Neural cell (in vitro differentiated cells): ENCODE results near the gene CDK5R1. TPM values are rescaled to one million over a fixed set of nuclear protein-coding genes. Genes with fewer than 3 reads are reported as not detected.
A peak's percentile ranks its signal among the peaks of the same experiment; 100 is the strongest.

Experiments used
- H2AFZ ChIP-seq: fragments of 200-600, 300-800 bp; sonication (generic), shearing (Covaris generic); 2 replicates; pipeline ENCODE4 v1.6.0; 2014; ENCODE audit warnings: low read depth, mild to moderate bottlenecking, antibody characterized with exemption, low read length, moderate library complexity
- H3F3A ChIP-seq: fragments of 200-600 bp; shearing (Covaris generic); 2 replicates; pipeline ENCODE4 v1.6.1; 2016; ENCODE audit warnings: mild to moderate bottlenecking, moderate library complexity, mixed read lengths, antibody characterized with exemption, low read length; ENCODE audit not compliant: insufficient read depth, poor library complexity, severe bottlenecking
- H3K27ac ChIP-seq: fragments of 200-600, 300-800 bp; sonication (generic), shearing (Covaris generic); 2 replicates; pipeline ENCODE4 v1.5.1; 2014; ENCODE audit warnings: mild to moderate bottlenecking, low read length, moderate library complexity
- H3K27me3 ChIP-seq: fragments of 300-800, 200-600 bp; sonication (generic), shearing (Covaris generic); 2 replicates; pipeline ENCODE4 v1.6.0; 2014; ENCODE audit warnings: mild to moderate bottlenecking, low read depth, low read length, moderate library complexity; ENCODE audit not compliant: insufficient read depth
- H3K36me3 ChIP-seq: fragments of 300-800, 200-600 bp; sonication (generic), shearing (Covaris generic); 2 replicates; pipeline ENCODE4 v1.5.1; 2014; ENCODE audit warnings: mild to moderate bottlenecking, antibody characterized with exemption, low read length, moderate library complexity; ENCODE audit not compliant: insufficient read depth
- H3K4me2 ChIP-seq: fragments of 300-800, 200-600 bp; sonication (generic), shearing (Covaris generic); 2 replicates; pipeline ENCODE4 v1.6.0; 2014; ENCODE audit warnings: mild to moderate bottlenecking, low read length
- H3K4me3 ChIP-seq: fragments of 300-800, 200-600 bp; sonication (generic), shearing (Covaris generic); 2 replicates; pipeline ENCODE4 v1.5.1; 2014; ENCODE audit warnings: mild to moderate bottlenecking, low read length, moderate library complexity
- H3K79me2 ChIP-seq: fragments of 200-600 bp; shearing (Covaris generic); replicated peaks from 2 replicates; pipeline ENCODE4 v1.6.0; 2014; ENCODE audit warnings: mild to moderate bottlenecking, low read length, moderate library complexity; ENCODE audit not compliant: insufficient read depth
- H3K9ac ChIP-seq: fragments of 300-800, 200-600 bp; sonication (generic), shearing (Covaris generic); 2 replicates; pipeline ENCODE4 v1.6.1; 2016; ENCODE audit warnings: mild to moderate bottlenecking, low read length, mixed read lengths
- H3K9me2 ChIP-seq: fragments of 200-600 bp; shearing (Covaris generic); 2 replicates; pipeline ENCODE4 v1.6.1; 2016; ENCODE audit warnings: mild to moderate bottlenecking, low read length, mixed read lengths; ENCODE audit not compliant: insufficient read depth
- H3K9me3 ChIP-seq: fragments of 200-600, 300-800 bp; sonication (generic), shearing (Covaris generic); 2 replicates; pipeline ENCODE4 v1.6.1; 2016; ENCODE audit warnings: mild to moderate bottlenecking, mixed run types, low read length, moderate library complexity, mixed read lengths
- H4K20me1 ChIP-seq: fragments of 200-600 bp; shearing (Covaris generic); 2 replicates; pipeline ENCODE4 v1.6.1; 2016; ENCODE audit warnings: mild to moderate bottlenecking, mixed run types; ENCODE audit not compliant: insufficient read depth
- EP300 ChIP-seq: fragments of 450-650 bp; conservative IDR thresholded peaks from 2 replicates; pipeline ENCODE4 v1.6.1; 2014; ENCODE audit warnings: antibody characterized with exemption, mild to moderate bottlenecking, moderate library complexity; ENCODE audit not compliant: poor library complexity, severe bottlenecking
- EZH2 ChIP-seq: fragments of 200-600, 300-800 bp; shearing (Covaris generic), sonication (generic); IDR thresholded peaks from 2 replicates; pipeline ENCODE4 v1.6.1; 2014; ENCODE audit warnings: antibody characterized with exemption, low read length, borderline replicate concordance, mild to moderate bottlenecking; ENCODE audit not compliant: insufficient read depth, poor library complexity, severe bottlenecking
- MXI1 ChIP-seq: fragments of 450-650 bp; conservative IDR thresholded peaks from 2 replicates; pipeline ENCODE4 v1.6.1; 2014; ENCODE audit warnings: antibody characterized with exemption, mild to moderate bottlenecking; ENCODE audit not compliant: poor library complexity, severe bottlenecking
- POLR2AphosphoS5 ChIP-seq: IDR thresholded peaks from 2 replicates; pipeline ENCODE4 v1.6.1; 2012
- RAD21 ChIP-seq: fragments of 450-650 bp; conservative IDR thresholded peaks from 2 replicates; pipeline ENCODE4 v1.6.1; 2014; ENCODE audit warnings: antibody characterized with exemption, mild to moderate bottlenecking, moderate library complexity
- SMC3 ChIP-seq: fragments of 450-650 bp; conservative IDR thresholded peaks from 2 replicates; pipeline ENCODE4 v1.6.1; 2014; ENCODE audit warnings: antibody characterized with exemption, mild to moderate bottlenecking, moderate library complexity; ENCODE audit not compliant: poor library complexity
- TAF1 ChIP-seq: IDR thresholded peaks from 2 replicates; pipeline ENCODE4 v1.6.1; 2012; ENCODE audit warnings: low read depth
- polyA plus RNA-seq: library from polyadenylated mRNA; depleted of rRNA; stranded (reverse); fragments of >200 nt; gene quantifications from 2 replicates; pipeline ENCODE4 v1.2.3, GENCODE V29; 2014
- TF ChIP-seq, protein P1 (sequence below): fragments of 450-650 bp; IDR thresholded peaks from 2 replicates; pipeline ENCODE4 v1.5.1; 2014; ENCODE audit warnings: antibody characterized with exemption, mild to moderate bottlenecking, moderate library complexity; ENCODE audit not compliant: poor library complexity, severe bottlenecking

CDK5R1 gene
- polyA plus RNA-seq, 1 donor from 2014 or later = 199 TPM

- H4K20me1 ChIP-seq = no peaks in the 10 kb centered on the region
- no peaks in the 10 kb centered on the region for H3K36me3 ChIP-seq
- no peaks in the 10 kb centered on the region for H3F3A ChIP-seq
- H3K9ac ChIP-seq = peak overlapping the region; percentile 1
- peaks cover 3% of the 10 kb centered on the region for H3K9me3 ChIP-seq
- no peak overlapping the region for H2AFZ ChIP-seq
- TF ChIP-seq MXI1 = no peak
- no peak for TF ChIP-seq RAD21
- no peak for TF ChIP-seq POLR2AphosphoS5
- TF ChIP-seq, protein P1, sequence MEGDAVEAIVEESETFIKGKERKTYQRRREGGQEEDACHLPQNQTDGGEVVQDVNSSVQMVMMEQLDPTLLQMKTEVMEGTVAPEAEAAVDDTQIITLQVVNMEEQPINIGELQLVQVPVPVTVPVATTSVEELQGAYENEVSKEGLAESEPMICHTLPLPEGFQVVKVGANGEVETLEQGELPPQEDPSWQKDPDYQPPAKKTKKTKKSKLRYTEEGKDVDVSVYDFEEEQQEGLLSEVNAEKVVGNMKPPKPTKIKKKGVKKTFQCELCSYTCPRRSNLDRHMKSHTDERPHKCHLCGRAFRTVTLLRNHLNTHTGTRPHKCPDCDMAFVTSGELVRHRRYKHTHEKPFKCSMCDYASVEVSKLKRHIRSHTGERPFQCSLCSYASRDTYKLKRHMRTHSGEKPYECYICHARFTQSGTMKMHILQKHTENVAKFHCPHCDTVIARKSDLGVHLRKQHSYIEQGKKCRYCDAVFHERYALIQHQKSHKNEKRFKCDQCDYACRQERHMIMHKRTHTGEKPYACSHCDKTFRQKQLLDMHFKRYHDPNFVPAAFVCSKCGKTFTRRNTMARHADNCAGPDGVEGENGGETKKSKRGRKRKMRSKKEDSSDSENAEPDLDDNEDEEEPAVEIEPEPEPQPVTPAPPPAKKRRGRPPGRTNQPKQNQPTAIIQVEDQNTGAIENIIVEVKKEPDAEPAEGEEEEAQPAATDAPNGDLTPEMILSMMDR = no peak
- TF ChIP-seq EZH2 = no peak
- no peak overlapping the region for H3K27ac ChIP-seq
- no peaks in the 10 kb centered on the region for H3K27me3 ChIP-seq
- H3K9me2 ChIP-seq = no peaks in the 10 kb centered on the region
- no peak overlapping the region for H3K4me2 ChIP-seq
- H3K4me3 ChIP-seq = no peak overlapping the region
- H3K79me2 ChIP-seq = no peaks in the 10 kb centered on the region
Measured at GRCh38 chr17:32503251-32504165, 16.7 kb downstream of the CDK5R1 start.

- H3K4me3 ChIP-seq = no peak overlapping the region
- peak overlapping the region; percentile 1 for H3K9ac ChIP-seq
- no peak for TF ChIP-seq MXI1
- no peak for TF ChIP-seq POLR2AphosphoS5
- TF ChIP-seq RAD21 = no peak
- TF ChIP-seq TAF1 = no peak
- TF ChIP-seq, protein P1 = no peak
- no peak for TF ChIP-seq EP300
- no peak for TF ChIP-seq SMC3
- no peak overlapping the region for H2AFZ ChIP-seq
- H4K20me1 ChIP-seq = no peaks in the 10 kb centered on the region
- H3K79me2 ChIP-seq = no peaks in the 10 kb centered on the region
- no peaks in the 10 kb centered on the region for H3K27me3 ChIP-seq
- no peaks in the 10 kb centered on the region for H3F3A ChIP-seq
- no peak overlapping the region for H3K4me2 ChIP-seq
- H3K9me2 ChIP-seq = no peaks in the 10 kb centered on the region
- H3K9me3 ChIP-seq = peaks cover 3% of the 10 kb centered on the region
- no peaks in the 10 kb centered on the region for H3K36me3 ChIP-seq
- no peak overlapping the region for H3K27ac ChIP-seq
Measured at GRCh38 chr17:32504166-32504990, 17.6 kb downstream of the CDK5R1 start.
